GM19328 (cell line): ENCODE data around the gene SH3RF3.

Source experiments
- ATAC-seq: cut with Tn5 transposase; IDR thresholded peaks from one replicate; pipeline ENCODE4 v1.9.1; 2021; ENCODE audit warnings: mild to moderate bottlenecking, moderate library complexity; ENCODE audit not compliant: unreplicated experiment

Gene SH3RF3

GRCh38 chr2:109346601-109347228, 217.7 kb downstream of the SH3RF3 start:
- no peak for ATAC-seq

GRCh38 chr2:109347626-109348025, 218.6 kb downstream of the SH3RF3 start:
- no peak for ATAC-seq

GRCh38 chr2:109348190-109348589, 219.2 kb downstream of the SH3RF3 start:
- ATAC-seq = no peak

- no peak for ATAC-seq
These were observed 219.9 kb downstream of the SH3RF3 start for GRCh38 chr2:109348671-109349502.

- ATAC-seq = no peak
These were observed 220.8 kb downstream of the SH3RF3 start for GRCh38 chr2:109349503-109350465.

- ATAC-seq = no peak
These were observed 221.5 kb downstream of the SH3RF3 start for GRCh38 chr2:109350526-109350925.

GRCh38 chr2:109351164-109351756, 222.3 kb downstream of the SH3RF3 start:
- ATAC-seq = no peak

GRCh38 chr2:109352056-109352897, 223.3 kb downstream of the SH3RF3 start:
- no peak for ATAC-seq

- no peak for ATAC-seq
These were observed 224.1 kb downstream of the SH3RF3 start for GRCh38 chr2:109352898-109353689.

- no peak for ATAC-seq
These were observed 225.1 kb downstream of the SH3RF3 start for GRCh38 chr2:109353806-109354745.

- no peak for ATAC-seq
These were observed 226.3 kb downstream of the SH3RF3 start for GRCh38 chr2:109355192-109355843.

GRCh38 chr2:109356324-109357035, 227.5 kb downstream of the SH3RF3 start:
- ATAC-seq = no peak

GRCh38 chr2:109364217-109364616, 235.2 kb downstream of the SH3RF3 start:
- no peak for ATAC-seq

GRCh38 chr2:109365131-109365530, 236.1 kb downstream of the SH3RF3 start:
- ATAC-seq = no peak

GRCh38 chr2:109367683-109368082, 238.7 kb downstream of the SH3RF3 start:
- ATAC-seq = no peak

- no peak for ATAC-seq
These were observed 239.8 kb downstream of the SH3RF3 start for GRCh38 chr2:109368798-109369197.

- no peak for ATAC-seq
These were observed 240.7 kb downstream of the SH3RF3 start for GRCh38 chr2:109369671-109370191.
